Panc1 (cell line): Measurements from ENCODE around the gene XPNPEP1. TPM values are rescaled to one million over a fixed set of nuclear protein-coding genes. Genes with fewer than 3 reads are reported as not detected.

ENCODE experiments used
- ATAC-seq: fragments of 200-7000 bp; cut with Tn5 transposase; 2 replicates; pipeline ENCODE4 v1.9.1; 2020; ENCODE audit warnings: mild to moderate bottlenecking, moderate library complexity
- BruUV-seq: library from RNA; stranded (reverse); fragments of 400-500 nt; replicated peaks from 2 replicates; lab custom pipeline; 2021; lab: Mats Ljungman, UMichigan
- CTCF ChIA-PET: fragments of 300-600 bp; sonication (Branson Sonifier 250); formaldehyde crosslinking; loops from one replicate; lab custom pipeline; 2022; ENCODE audit warnings: antibody characterized with exemption; lab: Charles Lee
- POLR2A ChIA-PET: fragments of 300-600 bp; sonication (Branson Sonifier 250); formaldehyde crosslinking; loops from one replicate; lab custom pipeline; 2022; ENCODE audit warnings: antibody characterized with exemption; lab: Charles Lee
- DNase-seq: peaks from one replicate; pipeline ENCODE4 v3.0.0-alpha.2; 2010; ENCODE audit warnings: low read depth, low spot score
- H3K27ac ChIP-seq: 2 replicates; pipeline ENCODE4 v1.5.1; 2011; ENCODE audit warnings: mild to moderate bottlenecking, low read length, inconsistent platforms
- H3K27me3 ChIP-seq: fragments of 200-500 bp; sonication (Bioruptor generic); 2 replicates; pipeline ENCODE4 v1.6.0; 2014; ENCODE audit warnings: low read length, inconsistent platforms; ENCODE audit not compliant: control insufficient read depth, insufficient read depth
- H3K36me3 ChIP-seq: fragments of 200-500 bp; sonication (Bioruptor generic); 2 replicates; pipeline ENCODE4 v1.5.1; 2014; ENCODE audit warnings: inconsistent platforms, mild to moderate bottlenecking, low read length, moderate library complexity; ENCODE audit not compliant: control insufficient read depth, insufficient read depth
- H3K4me1 ChIP-seq: 2 replicates; pipeline ENCODE4 v1.5.1; 2011; ENCODE audit warnings: inconsistent platforms, mild to moderate bottlenecking, low read length, moderate library complexity; ENCODE audit not compliant: control insufficient read depth, insufficient read depth
- H3K4me3 ChIP-seq, 2 experiments: 2 replicates each; pipeline ENCODE4 v1.5.1; 2011 to 2012; ENCODE audit warnings: low read depth in 2 of 2, low read length in 2 of 2, mild to moderate bottlenecking in 2 of 2, inconsistent platforms in 1 of 2, moderate library complexity in 1 of 2
- H3K9me3 ChIP-seq: fragments of 200-500 bp; sonication (Bioruptor generic); 2 replicates; pipeline ENCODE4 v1.5.1; 2014; ENCODE audit warnings: low read depth, mild to moderate bottlenecking, inconsistent platforms, low read length, moderate library complexity; ENCODE audit not compliant: control insufficient read depth, insufficient read depth
- POLR2AphosphoS5 ChIP-seq: IDR thresholded peaks from 2 replicates; pipeline ENCODE4 v1.6.1; 2012; ENCODE audit warnings: mild to moderate bottlenecking, low read depth, low read length, moderate library complexity
- SIN3A ChIP-seq: IDR thresholded peaks from 2 replicates; pipeline ENCODE4 v1.6.1; 2012; ENCODE audit warnings: low read depth, mild to moderate bottlenecking, low read length, moderate library complexity, borderline replicate concordance; ENCODE audit not compliant: insufficient read depth
- TCF7L2 ChIP-seq: IDR thresholded peaks from 2 replicates; pipeline ENCODE4 v1.6.1; 2011; ENCODE audit warnings: mild to moderate bottlenecking, low read depth, low read length, inconsistent platforms
- in situ Hi-C: cut with HindIII; loops from 2 replicates; pipeline ENCODE4 v1.10.0; 2016; ENCODE audit warnings: low sequenced_read_pairs, low pct_unique_long_range_greater_than_20kb
- intact Hi-C: fragments of 100-400 bp; cut with micrococcal nuclease; formaldehyde crosslinking; loops from one replicate; pipeline ENCODE4 v1.10.0; 2022; ENCODE audit not compliant: unreplicated experiment
- total RNA-seq: library from RNA; stranded (reverse); gene quantifications from one replicate; pipeline ENCODE4 v1.2.1, GENCODE V29; 2021; ENCODE audit not compliant: unreplicated experiment
- TF ChIP-seq, protein P1 (sequence below): fragments of 450-650 bp; IDR thresholded peaks from 2 replicates; pipeline ENCODE4 v1.5.1; 2017; ENCODE audit warnings: mild to moderate bottlenecking
- TF ChIP-seq, protein P2 (sequence below), 2 experiments: IDR thresholded peaks; 2 replicates each; pipeline ENCODE4 v1.6.1; 2011 to 2012; ENCODE audit warnings: low read depth in 2 of 2, control low read depth in 1 of 2, low read length in 1 of 2, mild to moderate bottlenecking in 1 of 2, moderate library complexity in 1 of 2; ENCODE audit not compliant: insufficient read depth in 1 of 2

XPNPEP1 gene
- total RNA-seq, 1 experiment from 2014 or later: 61.2 TPM

DNA sequence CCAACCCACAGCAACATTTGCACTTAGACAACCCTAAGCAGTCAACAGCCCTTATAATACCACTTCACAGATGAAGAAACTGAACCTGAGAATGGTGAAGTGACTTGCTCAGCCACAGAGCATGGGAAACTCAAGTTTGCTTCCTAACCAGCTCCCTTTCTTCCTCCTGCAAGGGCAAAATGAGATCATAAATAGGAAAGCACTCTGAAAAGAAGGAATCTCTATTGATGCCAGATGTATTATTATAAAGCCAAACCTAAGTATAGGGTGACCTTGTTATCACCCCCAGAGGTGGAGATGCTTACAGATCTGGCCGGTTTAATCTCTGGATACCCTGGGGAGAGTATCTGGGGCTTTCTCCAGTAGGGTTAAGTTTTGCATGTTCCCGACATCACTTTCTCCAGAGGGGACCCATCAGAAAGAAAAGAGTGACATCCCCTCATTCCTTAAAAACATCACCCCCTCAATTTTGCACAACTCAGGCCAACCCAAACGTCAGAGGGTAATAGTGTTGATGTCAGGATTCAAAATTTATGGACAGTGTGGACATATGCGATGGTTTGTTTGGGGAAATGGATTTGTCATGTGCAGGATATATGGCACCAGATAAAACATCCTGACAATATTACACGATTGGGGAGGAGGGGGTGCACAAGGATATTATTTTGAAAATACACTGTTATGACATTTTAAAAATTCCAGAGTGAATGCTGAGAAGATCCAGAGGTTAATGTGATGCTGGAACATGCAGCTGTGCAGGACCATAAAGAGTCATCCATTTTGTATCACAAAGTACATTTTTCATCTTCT, 24.0 kb upstream of the XPNPEP1 start:
- no peaks in the 10 kb centered on the region for H3K4me1 ChIP-seq
- in situ Hi-C loops: no loop called here
- H3K27ac ChIP-seq: no peak overlapping the region
- no TSS peak for BruUV-seq
- no peak overlapping the region for H3K4me3 ChIP-seq
- DNase-seq: no peak
- ChIA-PET POLR2A (no interaction called here), CTCF (no interaction called here)
- H3K27me3 ChIP-seq: no peaks in the 10 kb centered on the region; the same call in 1 of the 2 replicates
- no peaks in the 10 kb centered on the region for H3K9me3 ChIP-seq
- H3K36me3 ChIP-seq: no peaks in the 10 kb centered on the region
- no peak for ATAC-seq
- TF ChIP-seq POLR2AphosphoS5 (no peak), TCF7L2 (no peak), SIN3A (no peak)
- TF ChIP-seq, protein P1, sequence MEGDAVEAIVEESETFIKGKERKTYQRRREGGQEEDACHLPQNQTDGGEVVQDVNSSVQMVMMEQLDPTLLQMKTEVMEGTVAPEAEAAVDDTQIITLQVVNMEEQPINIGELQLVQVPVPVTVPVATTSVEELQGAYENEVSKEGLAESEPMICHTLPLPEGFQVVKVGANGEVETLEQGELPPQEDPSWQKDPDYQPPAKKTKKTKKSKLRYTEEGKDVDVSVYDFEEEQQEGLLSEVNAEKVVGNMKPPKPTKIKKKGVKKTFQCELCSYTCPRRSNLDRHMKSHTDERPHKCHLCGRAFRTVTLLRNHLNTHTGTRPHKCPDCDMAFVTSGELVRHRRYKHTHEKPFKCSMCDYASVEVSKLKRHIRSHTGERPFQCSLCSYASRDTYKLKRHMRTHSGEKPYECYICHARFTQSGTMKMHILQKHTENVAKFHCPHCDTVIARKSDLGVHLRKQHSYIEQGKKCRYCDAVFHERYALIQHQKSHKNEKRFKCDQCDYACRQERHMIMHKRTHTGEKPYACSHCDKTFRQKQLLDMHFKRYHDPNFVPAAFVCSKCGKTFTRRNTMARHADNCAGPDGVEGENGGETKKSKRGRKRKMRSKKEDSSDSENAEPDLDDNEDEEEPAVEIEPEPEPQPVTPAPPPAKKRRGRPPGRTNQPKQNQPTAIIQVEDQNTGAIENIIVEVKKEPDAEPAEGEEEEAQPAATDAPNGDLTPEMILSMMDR: no peak
- TF ChIP-seq, protein P2, sequence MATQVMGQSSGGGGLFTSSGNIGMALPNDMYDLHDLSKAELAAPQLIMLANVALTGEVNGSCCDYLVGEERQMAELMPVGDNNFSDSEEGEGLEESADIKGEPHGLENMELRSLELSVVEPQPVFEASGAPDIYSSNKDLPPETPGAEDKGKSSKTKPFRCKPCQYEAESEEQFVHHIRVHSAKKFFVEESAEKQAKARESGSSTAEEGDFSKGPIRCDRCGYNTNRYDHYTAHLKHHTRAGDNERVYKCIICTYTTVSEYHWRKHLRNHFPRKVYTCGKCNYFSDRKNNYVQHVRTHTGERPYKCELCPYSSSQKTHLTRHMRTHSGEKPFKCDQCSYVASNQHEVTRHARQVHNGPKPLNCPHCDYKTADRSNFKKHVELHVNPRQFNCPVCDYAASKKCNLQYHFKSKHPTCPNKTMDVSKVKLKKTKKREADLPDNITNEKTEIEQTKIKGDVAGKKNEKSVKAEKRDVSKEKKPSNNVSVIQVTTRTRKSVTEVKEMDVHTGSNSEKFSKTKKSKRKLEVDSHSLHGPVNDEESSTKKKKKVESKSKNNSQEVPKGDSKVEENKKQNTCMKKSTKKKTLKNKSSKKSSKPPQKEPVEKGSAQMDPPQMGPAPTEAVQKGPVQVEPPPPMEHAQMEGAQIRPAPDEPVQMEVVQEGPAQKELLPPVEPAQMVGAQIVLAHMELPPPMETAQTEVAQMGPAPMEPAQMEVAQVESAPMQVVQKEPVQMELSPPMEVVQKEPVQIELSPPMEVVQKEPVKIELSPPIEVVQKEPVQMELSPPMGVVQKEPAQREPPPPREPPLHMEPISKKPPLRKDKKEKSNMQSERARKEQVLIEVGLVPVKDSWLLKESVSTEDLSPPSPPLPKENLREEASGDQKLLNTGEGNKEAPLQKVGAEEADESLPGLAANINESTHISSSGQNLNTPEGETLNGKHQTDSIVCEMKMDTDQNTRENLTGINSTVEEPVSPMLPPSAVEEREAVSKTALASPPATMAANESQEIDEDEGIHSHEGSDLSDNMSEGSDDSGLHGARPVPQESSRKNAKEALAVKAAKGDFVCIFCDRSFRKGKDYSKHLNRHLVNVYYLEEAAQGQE (IDR thresholded peaks at IDR 0.05; ENCODE audit: insufficient read depth in 1 of 2, low read depth in 2 of 2, low read length in 1 of 2): no peak
- intact Hi-C loops: no loop called here

DNA sequence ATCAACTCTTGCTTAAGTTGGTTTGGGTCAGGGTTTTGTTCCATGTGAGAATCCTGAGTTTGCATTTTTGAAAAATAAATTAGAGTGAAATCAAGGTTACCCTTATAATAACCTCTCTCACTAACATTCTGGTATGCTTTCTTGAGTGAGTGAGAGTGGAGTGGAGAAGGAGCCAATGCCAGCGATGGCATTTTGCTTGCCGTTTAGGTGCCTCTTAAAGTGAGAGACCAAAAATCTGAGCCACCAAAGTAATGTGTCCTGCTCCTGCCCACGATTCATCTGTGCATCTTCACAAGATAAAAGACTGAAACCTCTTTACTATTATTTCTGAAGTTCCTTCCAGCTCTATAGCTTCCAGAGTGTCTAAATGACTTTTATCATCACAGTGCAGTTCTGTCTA, 23.4 kb upstream of the XPNPEP1 start:
- DNase-seq: no peak
- BruUV-seq: no TSS peak
- Histone ChIP-seq H3K27ac (no peak overlapping the region), H3K4me1 (no peaks in the 10 kb centered on the region), H3K4me3 (no peak overlapping the region), H3K9me3 (no peaks in the 10 kb centered on the region), H3K27me3 (no peaks in the 10 kb centered on the region), H3K36me3 (no peaks in the 10 kb centered on the region)
- in situ Hi-C loops (no loop called here), intact Hi-C loops (no loop called here)
- ChIA-PET CTCF (no interaction called here), POLR2A (no interaction called here)
- ATAC-seq: no peak
- TF ChIP-seq, protein P2 (IDR thresholded peaks at IDR 0.05; ENCODE audit: insufficient read depth in 1 of 2, low read depth in 2 of 2, low read length in 1 of 2): no peak
- TF ChIP-seq POLR2AphosphoS5 (no peak), SIN3A (no peak), TCF7L2 (no peak)
- TF ChIP-seq, protein P1: no peak
